ENCODE data around the gene ZBTB44.

DNA sequence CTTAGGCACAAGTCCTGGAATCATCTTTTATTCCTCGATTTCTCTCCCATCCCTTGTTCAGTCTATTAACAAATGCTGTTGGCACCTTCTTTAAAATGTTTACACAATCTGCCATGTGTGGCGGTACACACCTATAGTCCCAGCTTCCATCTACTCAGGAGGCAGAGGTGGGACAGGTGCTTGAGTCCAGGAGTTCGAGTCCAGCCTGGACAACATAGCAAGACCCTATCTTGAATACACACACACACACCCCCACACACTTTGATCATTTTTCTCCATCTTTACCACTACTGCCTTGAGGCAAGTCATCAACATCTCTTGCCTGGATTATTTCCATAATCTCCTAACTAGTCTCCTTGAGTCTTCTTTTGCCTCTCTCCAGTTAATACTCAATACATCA, 13.7 kb upstream of the ZBTB44 start:
- TF ChIP-seq EZH2 (IDR thresholded peaks at IDR 0.05) (no peak), POLR2AphosphoS5 (IDR thresholded peaks at IDR 0.05; ENCODE audit: borderline replicate concordance, low read depth, low read length) (no peak), FOXP2 (optimal IDR thresholded peaks at IDR 0.05; ENCODE audit: control extremely low read depth, extremely low read length, insufficient read depth) (no peak)
